Measurements from ENCODE around the gene CDK11B. TPM values are rescaled to one million over a fixed set of nuclear protein-coding genes. Genes with fewer than 3 reads are reported as not detected.

CDK11B gene
- total RNA-seq, 1 donor from 2014 or later, result 10.4 TPM

GRCh38 chr1:1617516-1617915 is 41.3 kb downstream of the CDK11B start:
- no peak for DNase-seq (ENCODE audit: low read depth, low spot score)

DNA sequence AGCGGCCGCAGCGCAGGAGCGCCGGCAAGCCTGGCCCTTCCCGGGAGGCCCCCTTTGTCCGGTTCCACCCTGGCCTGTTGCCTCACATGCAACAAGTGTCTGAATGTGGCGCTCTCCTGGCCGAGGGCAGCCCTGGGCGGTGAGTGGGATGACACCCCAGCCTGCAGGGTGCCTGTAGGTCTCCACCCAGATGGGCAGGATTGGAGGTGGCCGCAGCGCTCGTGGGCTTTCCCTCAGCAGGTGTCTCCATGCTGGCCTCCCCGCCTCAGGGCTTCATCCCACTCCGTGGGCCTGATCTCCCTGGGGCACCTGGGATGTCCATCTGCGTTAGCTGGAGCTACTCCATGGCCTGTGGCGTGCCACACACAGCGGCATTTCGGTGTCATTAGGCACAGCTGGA is 42.0 kb downstream of the CDK11B start:
- no peak for DNase-seq (ENCODE audit: low read depth, low spot score)

GRCh38 chr1:1616045-1616790 is 42.6 kb downstream of the CDK11B start:
- DNase-seq (ENCODE audit: low read depth, low spot score), result no peak

GRCh38 chr1:1615256-1616044 is 43.4 kb downstream of the CDK11B start, which contains the start of gene MIB2:
TSS of gene MIB2 (plus strand) at chr1:1615500. CDS start at chr1:1623453, 7,953 bp downstream.
- DNase-seq (ENCODE audit: low read depth, low spot score), result peak; percentile 81

- no peak for DNase-seq (ENCODE audit: low read depth, low spot score)
These were observed 43.9 kb downstream of the CDK11B start for GRCh38 chr1:1614954-1615255.

- DNase-seq (ENCODE audit: low read depth, low spot score), result no peak
These were observed 44.4 kb downstream of the CDK11B start for GRCh38 chr1:1614204-1614953.

DNA sequence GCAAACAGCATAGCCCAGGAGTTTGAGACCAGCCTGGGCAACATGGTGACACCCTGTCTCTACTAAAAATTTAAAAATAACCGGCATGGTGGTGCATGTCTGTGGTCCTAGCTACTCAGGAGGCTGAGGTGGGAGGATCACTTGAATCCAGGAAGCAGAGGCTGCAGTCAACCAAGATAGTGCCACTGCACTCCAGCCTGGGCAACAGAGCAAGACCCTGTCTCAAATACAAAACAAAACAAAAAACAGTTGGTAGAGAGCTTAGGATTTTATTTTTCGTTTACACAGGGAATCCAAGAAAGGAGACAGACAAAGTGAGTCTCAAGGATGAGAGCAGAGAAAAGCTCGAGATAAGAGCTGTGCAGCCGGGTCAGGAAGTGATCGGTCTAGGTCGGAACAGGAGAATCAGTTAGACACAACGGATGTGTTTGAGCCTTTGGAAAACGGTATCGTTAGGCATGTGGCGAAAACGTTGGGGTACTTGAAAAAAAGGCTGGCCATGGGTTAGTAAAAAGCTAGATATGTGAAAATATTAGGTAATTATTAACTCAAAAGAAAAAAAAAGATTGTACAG is 45.2 kb downstream of the CDK11B start:
- no peak for DNase-seq (ENCODE audit: low read depth, low spot score)

- DNase-seq (ENCODE audit: low read depth, low spot score), result no peak
These were observed 46.8 kb downstream of the CDK11B start for GRCh38 chr1:1612104-1612400.

- no peak for DNase-seq (ENCODE audit: low read depth, low spot score)
These were observed 48.0 kb downstream of the CDK11B start for GRCh38 chr1:1610796-1611195.

DNA sequence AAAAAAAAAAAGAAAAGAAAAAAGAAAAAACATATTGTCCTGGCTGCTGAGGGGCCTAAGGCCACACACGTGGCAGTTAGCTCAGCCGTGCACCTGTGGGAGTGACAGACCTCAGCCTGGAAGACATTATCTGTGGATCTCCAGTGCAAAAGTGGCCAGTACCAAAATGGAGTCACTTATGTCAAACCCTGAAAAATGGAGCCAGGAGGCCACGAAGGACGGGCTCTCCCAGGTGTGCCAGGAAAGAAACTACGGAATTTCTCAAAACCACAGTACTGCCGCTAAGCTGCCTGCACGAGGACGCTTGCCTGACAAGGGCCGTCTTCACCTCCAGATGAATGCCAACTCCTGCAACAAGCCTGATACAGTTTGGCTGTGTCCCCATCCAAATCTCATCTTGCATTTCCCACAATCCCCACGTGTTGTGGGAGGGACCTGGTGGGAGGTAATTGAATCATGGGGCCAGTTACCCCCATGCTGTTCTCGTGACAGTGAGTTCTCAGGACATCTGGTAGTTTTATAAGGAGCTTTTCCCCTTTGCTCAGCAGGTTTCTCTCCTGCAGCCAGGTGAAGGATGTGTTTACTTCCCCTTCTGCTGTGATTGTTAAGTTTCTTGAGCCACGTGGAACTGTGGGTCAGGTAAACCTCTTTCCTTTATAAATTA is 48.9 kb downstream of the CDK11B start:
- DNase-seq (ENCODE audit: low read depth, low spot score), result no peak

- no peak for DNase-seq (ENCODE audit: low read depth, low spot score)
These were observed 52.6 kb downstream of the CDK11B start for GRCh38 chr1:1606232-1606631.

GRCh38 chr1:1605724-1606123 is 53.1 kb downstream of the CDK11B start:
- DNase-seq (ENCODE audit: low read depth, low spot score), result no peak

GRCh38 chr1:1605034-1605591 is 53.7 kb downstream of the CDK11B start:
- DNase-seq (ENCODE audit: low read depth, low spot score), result no peak

GRCh38 chr1:1604374-1605033 is 54.3 kb downstream of the CDK11B start:
- no peak for DNase-seq (ENCODE audit: low read depth, low spot score)

- no peak for DNase-seq (ENCODE audit: low read depth, low spot score)
These were observed 55.0 kb downstream of the CDK11B start for GRCh38 chr1:1603671-1604373.

DNA sequence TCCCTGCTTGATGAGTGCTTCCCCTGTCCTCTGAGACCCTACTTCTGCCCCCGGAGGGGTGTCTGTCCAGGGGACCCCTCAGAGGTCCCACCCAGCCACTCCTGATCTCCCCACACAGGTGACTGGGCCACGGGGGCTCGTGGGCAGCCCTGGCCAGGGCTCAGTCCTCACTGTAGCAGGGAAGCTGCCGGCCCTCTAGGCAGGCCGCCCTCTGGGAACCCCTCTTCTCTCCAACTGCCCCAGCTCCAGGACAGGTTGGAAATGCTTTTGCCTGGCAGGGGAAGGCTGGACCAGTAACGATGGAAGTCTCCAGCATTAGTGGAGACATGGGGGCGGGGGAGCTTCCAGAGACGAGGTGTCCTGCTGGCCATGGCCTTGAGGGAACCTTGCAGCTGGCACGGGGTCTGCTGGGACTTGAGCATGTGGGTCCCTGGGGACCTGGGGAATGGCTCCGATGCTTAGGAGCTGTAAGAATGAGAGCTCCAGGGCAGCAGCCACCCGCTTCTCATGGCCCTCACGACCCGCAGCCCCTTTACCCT is 55.8 kb downstream of the CDK11B start:
- no peak for DNase-seq (ENCODE audit: low read depth, low spot score)

DNA sequence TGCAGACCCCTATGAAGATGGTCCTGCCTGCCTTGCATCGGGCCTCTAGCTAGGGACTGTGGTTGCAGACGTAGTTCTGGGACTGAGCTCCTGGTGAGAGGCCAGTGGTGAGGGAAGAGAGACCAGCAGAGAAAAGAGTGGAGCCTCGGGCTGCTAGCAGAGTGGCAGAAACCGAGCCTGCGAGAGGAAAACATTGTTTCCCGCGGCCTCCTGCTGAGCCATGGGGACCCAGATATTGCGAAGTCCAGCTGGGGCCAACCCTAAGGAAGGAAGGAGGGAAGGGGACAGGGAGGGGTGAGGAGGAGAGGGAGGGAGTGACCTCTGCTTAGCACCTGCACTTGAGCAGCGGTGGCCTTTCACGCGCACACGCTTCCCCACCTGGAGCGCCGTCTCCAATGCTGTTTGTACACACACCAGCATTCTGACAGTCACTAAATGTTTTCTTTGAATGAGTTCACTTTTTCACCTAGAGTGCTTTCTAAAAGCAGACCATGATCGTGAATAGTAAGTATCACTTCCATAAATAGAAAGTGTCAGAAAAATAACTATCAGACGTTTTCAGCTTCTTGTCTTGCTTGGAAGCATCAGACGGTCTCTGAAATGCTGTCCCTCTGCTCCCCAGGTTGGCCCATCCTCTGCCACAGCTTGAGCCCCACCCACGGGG is 56.4 kb downstream of the CDK11B start:
- no peak for DNase-seq (ENCODE audit: low read depth, low spot score)

DNA sequence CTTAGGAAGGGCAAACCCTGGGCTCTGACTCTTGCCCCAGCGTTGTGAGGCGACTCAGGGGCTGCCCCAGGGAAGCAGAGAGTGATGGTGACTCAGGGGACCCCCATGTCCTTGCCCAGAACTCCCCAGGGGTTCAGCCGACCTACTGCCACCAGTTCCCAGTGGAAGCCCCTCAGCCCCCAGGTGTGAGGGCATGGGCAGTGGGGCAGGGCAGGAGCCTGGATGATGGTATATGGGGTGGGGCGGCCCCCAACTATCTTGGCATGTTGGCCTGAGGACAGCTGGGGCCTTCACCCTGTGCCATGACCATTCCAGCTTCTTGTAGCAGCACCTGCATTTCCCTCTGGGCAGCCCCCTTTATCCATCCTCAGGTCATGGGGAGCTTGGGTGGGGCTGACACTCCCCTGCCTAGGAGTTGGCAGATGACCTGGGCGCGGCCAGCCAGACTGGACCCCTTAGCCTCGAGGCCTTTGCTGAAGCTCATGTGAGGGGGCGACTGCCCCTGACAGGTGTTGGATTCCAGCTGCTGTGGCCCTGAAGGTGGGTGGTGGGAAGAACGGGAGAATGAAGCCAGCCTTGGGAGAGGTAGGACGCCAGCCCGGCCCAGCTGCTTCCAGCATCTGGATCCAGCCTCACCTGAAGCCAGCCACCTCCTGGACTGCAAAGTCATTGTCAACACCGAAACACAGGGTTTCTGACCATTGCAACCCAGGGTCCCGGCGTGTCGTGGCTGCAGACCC is 57.1 kb downstream of the CDK11B start:
- no peak for DNase-seq (ENCODE audit: low read depth, low spot score)
